Stimulated activated naive B cell treated with anti-CD40 and anti-IgM and Interleukin-4, amounts not matched to agents 10 μg/mL and 1 μg/mL and 100 μg/mL, for 72 hours (primary cell): ENCODE data around the gene ADM2.

Experiments
- ATAC-seq, 2 donors: fragments of 150-1000 bp; cut with Tn5 transposase; replicated peaks; 2 replicates each; pipeline ENCODE4 v1.10.0; 2021; ENCODE audit warnings: moderate library complexity in 1 of 2
- DNase-seq: peaks from one replicate; pipeline ENCODE4 v3.0.0; 2021
- H3K27ac Mint-ChIP-seq: one replicate; pipeline ENCODE4 v1.8.0; 2022; ENCODE audit warnings: mild to moderate bottlenecking, mixed read lengths
- H3K27me3 Mint-ChIP-seq, 2 donors: one replicate each; pipeline ENCODE4 v1.8.0; 2022; ENCODE audit warnings: mixed read lengths in 2 of 2
- H3K36me3 Mint-ChIP-seq, 2 donors: one replicate each; pipeline ENCODE4 v1.8.0; 2022; ENCODE audit warnings: mixed read lengths in 2 of 2, mild to moderate bottlenecking in 1 of 2
- H3K4me1 Mint-ChIP-seq, 2 donors: one replicate each; pipeline ENCODE4 v1.8.0; 2022; ENCODE audit warnings: mixed read lengths in 2 of 2, mild to moderate bottlenecking in 1 of 2
- H3K4me3 Mint-ChIP-seq, 2 donors: one replicate each; pipeline ENCODE4 v1.8.0; 2022; ENCODE audit warnings: mild to moderate bottlenecking in 2 of 2, mixed read lengths in 2 of 2, moderate library complexity in 1 of 2
- H3K9me3 Mint-ChIP-seq, 2 donors: one replicate each; pipeline ENCODE4 v1.8.0; 2022; ENCODE audit warnings: mixed read lengths in 2 of 2, mild to moderate bottlenecking in 1 of 2

Gene ADM2

GRCh38 chr22:50497093-50497492 is 15.8 kb downstream of the ADM2 start:
- Mint-ChIP-seq H3K9me3 (no peaks in the 10 kb centered on the region), H3K4me1 (peaks cover 5 to 10% of the 10 kb centered on the region in 2 donors), H3K27ac (no peak overlapping the region), H3K36me3 (peaks cover 0 to 4% of the 10 kb centered on the region in 2 donors), H3K27me3 (peaks cover 0 to 5% of the 10 kb centered on the region in 2 donors), H3K4me3 (no peak overlapping the region)
- ATAC-seq (no peak), DNase-seq (no peak)

GRCh38 chr22:50498322-50498890 is 17.1 kb downstream of the ADM2 start:
- H3K4me3 Mint-ChIP-seq: no peak overlapping the region
- peaks cover 4 to 6% of the 10 kb centered on the region in 2 donors for H3K36me3 Mint-ChIP-seq
- H3K9me3 Mint-ChIP-seq: no peaks in the 10 kb centered on the region
- DNase-seq (peak; percentile 48), ATAC-seq (peak; percentile 92 to 93)
- H3K27ac Mint-ChIP-seq: no peak overlapping the region
- H3K4me1 Mint-ChIP-seq: peaks cover 5 to 10% of the 10 kb centered on the region in 2 donors
- peaks cover 0 to 5% of the 10 kb centered on the region in 2 donors for H3K27me3 Mint-ChIP-seq

GRCh38 chr22:50500452-50500851 is 19.1 kb downstream of the ADM2 start:
- Mint-ChIP-seq H3K9me3 (no peaks in the 10 kb centered on the region), H3K27ac (no peak overlapping the region), H3K4me3 (no peak overlapping the region), H3K4me1 (peaks cover 5 to 10% of the 10 kb centered on the region in 2 donors), H3K27me3 (peaks cover 0 to 5% of the 10 kb centered on the region in 2 donors), H3K36me3 (peaks cover 4 to 9% of the 10 kb centered on the region in 2 donors)
- ATAC-seq (no peak), DNase-seq (no peak)

DNA sequence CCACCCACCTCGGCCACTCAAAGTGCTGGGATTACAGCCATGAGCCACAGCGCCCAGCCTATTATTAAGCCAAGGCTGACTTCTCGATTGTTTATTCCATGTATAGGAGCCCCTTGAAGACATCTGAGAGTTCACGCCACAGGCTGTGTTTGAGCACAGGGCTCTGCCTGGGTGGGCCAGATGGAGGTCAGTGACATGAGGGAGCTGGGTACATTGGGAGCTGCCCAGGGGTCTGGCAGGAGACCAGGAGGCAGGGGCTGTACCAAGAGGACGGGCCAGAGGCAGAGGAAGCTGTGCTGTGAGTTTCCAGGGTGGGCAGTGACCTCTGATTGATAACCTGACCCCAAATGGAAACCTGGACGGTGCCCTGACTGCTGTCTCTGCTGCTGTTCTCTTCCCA is 20.8 kb downstream of the ADM2 start:
- peaks cover 9 to 14% of the 10 kb centered on the region in 2 donors for H3K36me3 Mint-ChIP-seq
- H3K4me1 Mint-ChIP-seq: peaks cover 5 to 11% of the 10 kb centered on the region in 2 donors
- H3K4me3 Mint-ChIP-seq: no peak overlapping the region
- H3K27ac Mint-ChIP-seq: no peak overlapping the region
- ATAC-seq: no peak
- H3K27me3 Mint-ChIP-seq: peaks cover 0 to 5% of the 10 kb centered on the region in 2 donors
- no peak for DNase-seq
- no peaks in the 10 kb centered on the region for H3K9me3 Mint-ChIP-seq

- ATAC-seq (no peak), DNase-seq (no peak)
- H3K27me3 Mint-ChIP-seq: peaks cover 0 to 2% of the 10 kb centered on the region in 2 donors
- H3K27ac Mint-ChIP-seq: no peak overlapping the region
- peaks cover 12 to 17% of the 10 kb centered on the region in 2 donors for H3K36me3 Mint-ChIP-seq
- H3K4me1 Mint-ChIP-seq: peaks cover 5 to 15% of the 10 kb centered on the region in 2 donors
- no peaks in the 10 kb centered on the region for H3K9me3 Mint-ChIP-seq
- no peak overlapping the region for H3K4me3 Mint-ChIP-seq
Observed at GRCh38 chr22:50502628-50503474, 21.5 kb downstream of the ADM2 start.

DNA sequence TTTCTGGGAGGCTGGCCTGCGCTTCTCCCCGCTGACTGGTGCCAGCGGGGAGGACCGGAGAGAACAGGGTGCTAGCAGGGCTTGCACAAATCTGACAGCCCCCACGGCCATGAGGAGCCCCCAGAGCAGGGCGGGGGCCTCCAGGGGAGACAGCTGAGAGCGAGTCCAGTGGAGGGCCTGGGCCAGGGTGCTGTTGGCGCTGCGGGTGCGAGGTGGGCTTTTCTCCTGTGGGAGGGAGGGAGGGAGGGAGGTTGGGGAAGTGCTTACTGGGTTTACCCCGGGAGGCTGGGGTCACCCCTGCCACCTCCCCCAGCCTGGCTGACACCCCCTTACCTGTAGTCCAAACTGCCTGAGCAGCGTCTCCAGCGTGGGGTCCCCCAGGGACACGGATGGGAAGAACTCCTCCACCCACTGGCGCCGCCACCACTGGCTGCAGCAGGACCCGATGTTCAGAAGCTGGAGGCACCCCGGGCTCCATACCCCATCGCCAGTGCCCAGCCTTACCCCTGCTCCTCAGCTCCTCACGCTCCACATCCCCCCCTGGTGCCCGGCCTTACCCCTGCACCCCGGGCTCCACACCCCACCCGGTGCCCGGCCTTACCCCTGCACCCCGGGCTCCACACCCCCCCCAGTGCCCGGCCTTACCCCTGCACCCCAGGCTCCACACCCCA is 22.3 kb downstream of the ADM2 start:
- no peak overlapping the region for H3K4me3 Mint-ChIP-seq
- no peak for DNase-seq

GRCh38 chr22:50504369-50505211 is 23.2 kb downstream of the ADM2 start:
- Mint-ChIP-seq H3K27ac (no peak overlapping the region), H3K9me3 (no peaks in the 10 kb centered on the region), H3K36me3 (peaks cover 12 to 17% of the 10 kb centered on the region in 2 donors), H3K27me3 (no peaks in the 10 kb centered on the region), H3K4me3 (no peak overlapping the region), H3K4me1 (peaks cover 13 to 16% of the 10 kb centered on the region in 2 donors)
- ATAC-seq: no peak
- DNase-seq: no peak

More for the DNA sequence above, 22.3 kb downstream of the ADM2 start:
- ATAC-seq: no peak
- Mint-ChIP-seq H3K27ac (no peak overlapping the region), H3K36me3 (peaks cover 12 to 17% of the 10 kb centered on the region in 2 donors), H3K4me1 (peaks cover 7 to 9% of the 10 kb centered on the region in 2 donors), H3K27me3 (no peaks in the 10 kb centered on the region), H3K9me3 (no peaks in the 10 kb centered on the region)

- H3K27me3 Mint-ChIP-seq: no peaks in the 10 kb centered on the region
- DNase-seq: no peak
Observed at GRCh38 chr22:50505276-50505775, 24.0 kb downstream of the ADM2 start.

DNA sequence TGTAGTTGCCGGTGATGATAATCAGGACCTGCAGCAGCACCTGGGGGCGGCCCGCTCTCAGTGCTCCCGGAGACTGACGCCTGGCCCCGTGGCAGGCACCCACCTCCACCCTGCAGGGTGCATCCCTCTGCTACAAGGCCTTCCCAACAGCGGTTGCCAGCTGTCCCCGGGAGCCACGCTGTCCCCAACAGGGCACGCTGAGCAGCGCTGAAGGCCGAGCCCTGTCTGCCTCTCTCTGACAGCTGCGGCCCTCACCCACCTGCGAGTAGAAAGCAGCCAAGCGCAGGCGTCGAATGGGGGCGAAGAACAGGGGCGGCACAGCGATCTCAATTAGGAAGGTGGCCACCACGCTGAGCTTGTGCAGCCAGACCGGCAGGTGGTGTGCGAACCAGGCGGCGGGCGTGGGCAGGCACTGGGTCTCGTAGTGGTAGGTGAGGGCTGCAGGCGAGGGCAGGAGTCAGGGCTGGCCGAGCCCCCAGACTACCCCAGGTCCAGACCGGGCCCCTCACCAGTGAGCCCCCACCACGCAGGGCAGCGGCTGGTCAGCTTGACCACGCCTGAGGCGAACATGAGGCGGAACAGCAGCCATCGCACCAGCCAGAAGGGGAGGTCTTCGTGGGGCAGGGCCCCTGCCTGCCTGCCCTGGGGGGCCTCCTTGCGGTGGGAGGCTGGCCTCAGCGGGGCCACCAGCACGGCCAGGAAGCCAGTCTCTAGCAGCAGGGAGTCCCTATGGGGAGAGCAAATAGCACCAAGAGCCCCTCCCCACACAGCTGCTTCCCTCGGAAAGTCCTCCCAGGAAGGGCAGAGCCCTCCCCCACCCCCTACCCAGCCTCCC is 24.6 kb downstream of the ADM2 start:
- H3K27ac Mint-ChIP-seq: peak overlapping the region; percentile 20
- H3K4me1 Mint-ChIP-seq: peaks cover 13 to 17% of the 10 kb centered on the region in 2 donors
- no peaks in the 10 kb centered on the region for H3K27me3 Mint-ChIP-seq
- no peaks in the 10 kb centered on the region for H3K9me3 Mint-ChIP-seq
- peaks cover 11 to 17% of the 10 kb centered on the region in 2 donors for H3K36me3 Mint-ChIP-seq
- DNase-seq (no peak), ATAC-seq (no peak)
- peak overlapping the region; percentile 96 to 99 for H3K4me3 Mint-ChIP-seq

More at GRCh38 chr22:50505276-50505775, 24.0 kb downstream of the ADM2 start:
- H3K36me3 Mint-ChIP-seq: peaks cover 11 to 17% of the 10 kb centered on the region in 2 donors
- H3K4me3 Mint-ChIP-seq: no peak overlapping the region
- H3K4me1 Mint-ChIP-seq: peaks cover 13 to 17% of the 10 kb centered on the region in 2 donors
- no peak for ATAC-seq
- no peak overlapping the region for H3K27ac Mint-ChIP-seq
- H3K9me3 Mint-ChIP-seq: no peaks in the 10 kb centered on the region

DNA sequence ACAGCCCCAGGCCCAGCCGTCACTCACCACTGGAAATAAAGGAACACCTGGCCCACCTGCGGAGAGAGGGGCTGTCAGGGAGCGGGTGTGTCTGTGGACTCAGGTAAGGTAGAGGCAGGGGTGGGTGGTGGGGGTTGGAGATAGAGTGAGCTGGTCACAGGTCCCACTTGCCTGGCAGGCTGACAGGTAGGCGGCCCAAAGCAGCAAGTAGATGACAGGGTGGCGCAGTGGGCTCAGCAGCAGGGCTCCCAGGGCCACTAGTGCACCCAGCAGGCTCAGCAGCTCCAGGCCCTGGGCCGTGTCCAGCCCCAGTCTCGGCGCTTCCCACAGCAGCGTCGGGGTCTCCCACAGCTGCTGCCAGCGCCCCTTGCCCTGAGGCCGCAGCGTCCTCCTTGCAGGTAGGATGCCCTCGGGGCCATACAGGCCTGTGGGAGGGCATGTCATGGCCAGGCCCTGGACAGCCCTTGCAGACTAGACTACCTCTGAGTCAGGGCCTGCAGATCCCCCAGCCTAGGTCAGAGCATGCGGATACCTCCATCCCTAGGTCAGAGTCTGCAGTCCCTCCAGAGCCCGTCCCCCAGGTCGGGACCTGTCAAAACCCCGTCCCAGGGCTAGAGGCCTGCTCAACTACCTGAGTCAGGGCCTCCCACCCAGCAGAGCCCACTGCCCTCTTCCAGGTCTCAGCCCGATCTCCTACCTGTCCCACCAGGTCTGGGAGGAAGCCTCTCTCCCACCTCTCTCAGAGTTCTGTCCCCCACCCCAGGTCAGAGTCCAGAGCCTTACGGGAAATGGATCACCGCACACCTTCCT is 25.5 kb downstream of the ADM2 start:
- peak overlapping the region; percentile 96 to 99 for H3K4me3 Mint-ChIP-seq
- H3K36me3 Mint-ChIP-seq: peaks cover 11 to 17% of the 10 kb centered on the region in 2 donors
- no peaks in the 10 kb centered on the region for H3K27me3 Mint-ChIP-seq
- H3K4me1 Mint-ChIP-seq: peaks cover 13 to 17% of the 10 kb centered on the region in 2 donors
- peak overlapping the region; percentile 98 for H3K27ac Mint-ChIP-seq
- no peaks in the 10 kb centered on the region for H3K9me3 Mint-ChIP-seq
- DNase-seq (no peak), ATAC-seq (peak; percentile 1 to 2)

DNA sequence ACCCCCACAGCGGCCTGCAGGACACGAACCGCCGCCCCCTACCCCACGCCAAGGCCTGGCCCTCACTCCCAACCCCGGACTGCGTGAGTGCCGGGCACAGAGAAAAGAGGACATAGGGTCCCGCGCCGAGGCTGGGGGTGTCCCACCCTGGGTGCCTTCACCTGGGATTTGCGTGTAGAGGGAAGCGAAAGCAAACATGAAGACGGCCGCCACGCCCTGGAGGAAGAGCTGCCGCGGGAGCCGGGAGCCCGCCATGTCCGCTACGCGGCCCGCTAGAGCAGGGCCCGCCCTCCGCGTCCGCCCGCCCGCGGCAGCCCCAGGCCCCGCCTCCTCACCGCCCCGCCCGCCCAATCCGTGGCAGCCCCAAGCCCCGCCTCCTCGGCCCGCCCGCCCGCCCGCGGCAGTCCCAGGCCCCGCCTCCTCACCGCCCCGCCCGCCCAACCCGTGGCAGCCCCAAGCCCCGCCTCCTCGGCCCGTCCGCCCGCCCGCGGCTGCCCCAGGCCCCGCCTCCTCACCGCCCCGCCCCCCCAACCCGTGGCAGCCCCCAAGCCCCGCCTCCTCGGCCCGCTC is 26.2 kb downstream of the ADM2 start, which contains the start of gene LMF2:
Gene LMF2 (minus strand): TSS at position 282 of the 570 bp plus-strand sequence. CDS start 27 bp downstream, at position 255.
- peak; percentile 83 to 85 for ATAC-seq
- Mint-ChIP-seq H3K4me3 (peak within 1 kb of the TSS; percentile 98 to 99), H3K36me3 (peaks cover 11 to 21% of the 10 kb centered on the region in 2 donors), H3K27me3 (no peaks in the 10 kb centered on the region), H3K9me3 (no peaks in the 10 kb centered on the region), H3K27ac (peak within 1 kb of the TSS; percentile 99), H3K4me1 (peaks cover 15 to 17% of the 10 kb centered on the region in 2 donors)
- DNase-seq: peak; percentile 86
